Endothelial cell of umbilical vein (primary cell): ENCODE measurements around the gene OLA1.

Source experiments
- CTCF ChIP-seq, 2 donors: IDR thresholded peaks; 1 replicate in 1 of 2; 2 replicates in 1 of 2; pipeline ENCODE4 v1.5.1; 2011; ENCODE audit warnings: low read length in 2 of 2, mild to moderate bottlenecking in 2 of 2, moderate library complexity in 2 of 2, control low read depth in 1 of 2, inconsistent platforms in 1 of 2, low read depth in 1 of 2; ENCODE audit not compliant: insufficient read depth in 1 of 2; ENCODE audit errors: extremely low read depth in 1 of 2
- EZH2 ChIP-seq: IDR thresholded peaks from 2 replicates; pipeline ENCODE4 v1.6.1; 2012; ENCODE audit warnings: borderline replicate concordance, low read depth, mild to moderate bottlenecking, moderate library complexity, low read length, inconsistent platforms; ENCODE audit not compliant: severe bottlenecking
- GATA2 ChIP-seq: IDR thresholded peaks from 2 replicates; pipeline ENCODE4 v1.7.0; 2011; ENCODE audit warnings: low read depth, mild to moderate bottlenecking, moderate library complexity, mixed read lengths, low read length; ENCODE audit not compliant: insufficient read length, insufficient read depth
- JUN ChIP-seq: IDR thresholded peaks from 2 replicates; pipeline ENCODE4 v1.6.1; 2011; ENCODE audit warnings: borderline replicate concordance, low read depth; ENCODE audit not compliant: insufficient read length, insufficient read depth
- POLR2A ChIP-seq: IDR thresholded peaks from 2 replicates; pipeline ENCODE4 v1.6.1; 2012; ENCODE audit warnings: low read depth, mild to moderate bottlenecking, control low read depth, low read length
- POLR2AphosphoS5 ChIP-seq: IDR thresholded peaks from 2 replicates; pipeline ENCODE4 v1.6.1; 2012; ENCODE audit warnings: low read depth, mild to moderate bottlenecking, control low read depth, low read length, moderate library complexity; ENCODE audit not compliant: insufficient read depth
- TF ChIP-seq, protein P1 (sequence below): IDR thresholded peaks from 2 replicates; pipeline ENCODE4 v1.6.1; 2011; ENCODE audit not compliant: insufficient read depth, insufficient read length

GRCh38 chr2:174074831-174075230, 173.5 kb downstream of the OLA1 start:
- TF ChIP-seq CTCF (IDR thresholded peaks at IDR 0.05; ENCODE audit: extremely low read depth in 1 of 2, insufficient read depth in 1 of 2, low read depth in 1 of 2, low read length in 2 of 2) = no peak
- TF ChIP-seq POLR2A = no peak
- TF ChIP-seq, protein P1, sequence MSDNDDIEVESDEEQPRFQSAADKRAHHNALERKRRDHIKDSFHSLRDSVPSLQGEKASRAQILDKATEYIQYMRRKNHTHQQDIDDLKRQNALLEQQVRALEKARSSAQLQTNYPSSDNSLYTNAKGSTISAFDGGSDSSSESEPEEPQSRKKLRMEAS = no peak
- no peak for TF ChIP-seq POLR2AphosphoS5
- TF ChIP-seq GATA2 = no peak
- TF ChIP-seq EZH2 = no peak
- TF ChIP-seq JUN = no peak
